Measurements from ENCODE around the gene LGALS13.
"Not testable (repeated sequence)": the region's sequence is repeated elsewhere in the genome, so short reads cannot be mapped to it uniquely, and the experiment has no call there.

Gene LGALS13

GRCh38 chr19:39623946-39624345 lies 21.6 kb downstream of the LGALS13 start:
- DNase-seq = no peak

- DNase-seq = not testable (repeated sequence)
These were observed 25.3 kb downstream of the LGALS13 start for GRCh38 chr19:39627631-39628030.

GRCh38 chr19:39631178-39631577 lies 28.9 kb downstream of the LGALS13 start:
- DNase-seq = no peak

- no peak for DNase-seq
These were observed 29.3 kb downstream of the LGALS13 start for GRCh38 chr19:39631626-39632025.

GRCh38 chr19:39637891-39638290 lies 35.6 kb downstream of the LGALS13 start:
- no peak for DNase-seq

GRCh38 chr19:39641773-39642172 lies 39.4 kb downstream of the LGALS13 start:
- DNase-seq = peak; percentile 50

GRCh38 chr19:39643591-39643990 lies 41.3 kb downstream of the LGALS13 start:
- no peak for DNase-seq

- peak; percentile 3 for DNase-seq
These were observed 43.6 kb downstream of the LGALS13 start for GRCh38 chr19:39645800-39646411.

- DNase-seq = no peak
These were observed 45.6 kb downstream of the LGALS13 start for GRCh38 chr19:39647918-39648317.

- DNase-seq = no peak
These were observed 53.3 kb downstream of the LGALS13 start, which contains the start of gene LGALS16 for GRCh38 chr19:39655613-39656012. TSS of gene LGALS16 (plus strand) at chr19:39655913. CDS start at chr19:39655962, 49 bp downstream.

Measured in kidney glomerular epithelial cell (primary cell).